PC-9 (cell line): Measurements from ENCODE around the gene KRTAP3-3. TPM values are rescaled to one million over a fixed set of nuclear protein-coding genes. Genes with fewer than 3 reads are reported as not detected.

Experiments
- BruUV-seq: library from RNA; stranded (reverse); fragments of 400-500 nt; replicated peaks from 2 replicates; lab custom pipeline; 2021; lab: Mats Ljungman, UMichigan
- CTCF ChIA-PET: fragments of 300-600 bp; sonication (Branson Sonifier 250); formaldehyde crosslinking; loops from one replicate; lab custom pipeline; 2022; ENCODE audit warnings: antibody characterized with exemption; lab: Charles Lee
- POLR2A ChIA-PET: fragments of 300-600 bp; sonication (Branson Sonifier 250); formaldehyde crosslinking; loops from one replicate; lab custom pipeline; 2022; ENCODE audit warnings: antibody characterized with exemption; ENCODE audit not compliant: unreplicated experiment; lab: Charles Lee
- DNase-seq, 2 experiments: peaks; one replicate each; pipeline versions ENCODE4 v3.0.0 to v3.0.0-alpha.2; 2015 to 2022; ENCODE audit warnings: mixed read lengths in 1 of 2
- H2AFZ ChIP-seq: fragments of 200-600 bp; sonication (generic); 2 replicates; pipeline ENCODE4 v1.8.1; 2017; ENCODE audit warnings: antibody characterized with exemption
- H3F3A ChIP-seq: fragments of 200-600 bp; sonication (generic); 2 replicates; pipeline ENCODE4 v1.8.1; 2017; ENCODE audit warnings: antibody characterized with exemption, mild to moderate bottlenecking, low read depth; ENCODE audit not compliant: insufficient read depth
- H3K27ac ChIP-seq: fragments of 200-600 bp; sonication (generic); 2 replicates; pipeline ENCODE4 v1.6.1; 2016; ENCODE audit warnings: mixed run types
- H3K27me3 ChIP-seq: fragments of 200-600 bp; sonication (generic); 2 replicates; pipeline ENCODE4 v1.6.1; 2016; ENCODE audit warnings: low read depth, mixed run types; ENCODE audit not compliant: insufficient read depth
- H3K36me3 ChIP-seq: fragments of 200-600 bp; sonication (generic); 2 replicates; pipeline ENCODE4 v1.6.1; 2016; ENCODE audit warnings: low read depth, mixed run types
- H3K4me1 ChIP-seq: fragments of 200-600 bp; sonication (generic); replicated peaks from 2 replicates; pipeline ENCODE4 v1.6.1; 2016; ENCODE audit warnings: mixed run types; ENCODE audit not compliant: insufficient read depth
- H3K4me2 ChIP-seq: fragments of 200-600 bp; sonication (generic); 2 replicates; pipeline ENCODE4 v1.6.1; 2017; ENCODE audit warnings: mixed run types
- H3K4me3 ChIP-seq: fragments of 200-600 bp; sonication (generic); 2 replicates; pipeline ENCODE4 v1.6.1; 2016; ENCODE audit warnings: mixed run types
- H3K79me2 ChIP-seq: fragments of 200-600 bp; sonication (generic); 2 replicates; pipeline ENCODE4 v1.6.1; 2017; ENCODE audit warnings: low read depth, mixed run types
- H3K9me2 ChIP-seq: fragments of 200-600 bp; sonication (generic); 2 replicates; pipeline ENCODE4 v1.8.1; 2017; ENCODE audit warnings: mild to moderate bottlenecking; ENCODE audit not compliant: insufficient read depth
- H3K9me3 ChIP-seq: fragments of 200-600 bp; sonication (generic); 2 replicates; pipeline ENCODE4 v1.8.1; 2016; ENCODE audit warnings: low read depth; ENCODE audit not compliant: insufficient read depth
- H4K20me1 ChIP-seq: fragments of 200-600 bp; sonication (generic); 2 replicates; pipeline ENCODE4 v1.8.1; 2017; ENCODE audit not compliant: insufficient read depth
- CTCF ChIP-seq: fragments of 200-600 bp; sonication (generic); conservative IDR thresholded peaks from 2 replicates; pipeline ENCODE4 v1.6.1; 2017; ENCODE audit warnings: mixed run types, antibody characterized with exemption, mild to moderate bottlenecking, moderate library complexity
- EZH2 ChIP-seq: fragments of 200-600 bp; sonication (generic); IDR thresholded peaks from 2 replicates; pipeline ENCODE4 v1.8.0; 2017; ENCODE audit warnings: antibody characterized with exemption, low read depth
- intact Hi-C: fragments of 100-400 bp; cut with micrococcal nuclease; formaldehyde crosslinking; loops from one replicate; pipeline ENCODE4 v1.10.0; 2022; ENCODE audit not compliant: unreplicated experiment
- total RNA-seq: library from RNA; stranded (reverse); gene quantifications from 2 replicates; pipeline ENCODE4 v1.2.3, GENCODE V29; 2021

The KRTAP3-3 gene
- total RNA-seq, 1 experiment from 2014 or later = not detected

GRCh38 chr17:40992666-40993065 lies 1.3 kb downstream of the KRTAP3-3 start:
- no peak overlapping the region for H3K4me2 ChIP-seq
- POLR2A ChIA-PET = no interaction called here
- no peak for TF ChIP-seq CTCF
- TF ChIP-seq EZH2 = no peak
- no peaks in the 10 kb centered on the region for H3K27me3 ChIP-seq
- intact Hi-C loops = no loop called here
- H4K20me1 ChIP-seq = no peaks in the 10 kb centered on the region
- no peak overlapping the region for H3K4me3 ChIP-seq
- no peaks in the 10 kb centered on the region for H3K79me2 ChIP-seq
- H3K9me3 ChIP-seq = no peaks in the 10 kb centered on the region; the same call in 1 of the 2 replicates
- H3K27ac ChIP-seq = no peak overlapping the region
- no peak overlapping the region for H2AFZ ChIP-seq
- H3F3A ChIP-seq = no peaks in the 10 kb centered on the region
- H3K4me1 ChIP-seq = no peaks in the 10 kb centered on the region
- DNase-seq = no peak
- no TSS peak for BruUV-seq
- H3K9me2 ChIP-seq = 0 out of 2 replicates have a peak, but pooled peaks cover 3% of the 10 kb centered on the region
- H3K36me3 ChIP-seq = no peaks in the 10 kb centered on the region
- CTCF ChIA-PET = no interaction called here

GRCh38 chr17:40986920-40987319 lies 7.0 kb downstream of the KRTAP3-3 start:
- H3K27me3 ChIP-seq = no peaks in the 10 kb centered on the region
- BruUV-seq = no TSS peak
- ChIA-PET CTCF (interaction anchor here (0.6 kb wide), 1 partner anchor 371 kb away, joined by 4 read pairs; no protein-coding TSS in a partner anchor), POLR2A (no interaction called here)
- no peak for TF ChIP-seq EZH2
- TF ChIP-seq CTCF = no peak
- H2AFZ ChIP-seq = no peak overlapping the region
- no peaks in the 10 kb centered on the region for H3K4me1 ChIP-seq
- H3K4me2 ChIP-seq = no peak overlapping the region
- H3K27ac ChIP-seq = no peak overlapping the region
- no peaks in the 10 kb centered on the region for H3K36me3 ChIP-seq
- H4K20me1 ChIP-seq = no peaks in the 10 kb centered on the region
- H3K4me3 ChIP-seq = no peak overlapping the region
- intact Hi-C loops = no loop called here
- 0 out of 2 replicates have a peak, but pooled peaks cover 3% of the 10 kb centered on the region for H3K9me2 ChIP-seq
- H3F3A ChIP-seq = no peaks in the 10 kb centered on the region
- DNase-seq = no peak
- no peaks in the 10 kb centered on the region; the same call in 1 of the 2 replicates for H3K9me3 ChIP-seq
- H3K79me2 ChIP-seq = no peaks in the 10 kb centered on the region

GRCh38 chr17:40984226-40984625 lies 9.7 kb downstream of the KRTAP3-3 start, which contains the start of gene KRT40:
TSS of gene KRT40 (minus strand) at chr17:40984326. CDS start at chr17:40984273, 53 bp downstream.
- no peak within 1 kb of the TSS for H3K27ac ChIP-seq
- ChIA-PET POLR2A (interaction anchor here (0.6 kb wide), 1 partner anchor 148 kb away, joined by 3 read pairs; no protein-coding TSS in a partner anchor), CTCF (no interaction called here)
- no peak within 1 kb of the TSS for H3K4me3 ChIP-seq
- TF ChIP-seq EZH2 (no peak), CTCF (no peak)
- no peaks in the 10 kb centered on the region for H3F3A ChIP-seq
- H2AFZ ChIP-seq = no peak within 1 kb of the TSS; the same call in 1 of the 2 replicates
- H3K79me2 ChIP-seq = no peaks in the 10 kb centered on the region
- no peak within 1 kb of the TSS for H3K4me2 ChIP-seq
- H3K27me3 ChIP-seq = no peaks in the 10 kb centered on the region
- BruUV-seq = no TSS peak
- H4K20me1 ChIP-seq = no peaks in the 10 kb centered on the region
- H3K4me1 ChIP-seq = no peaks in the 10 kb centered on the region
- no peaks in the 10 kb centered on the region for H3K9me2 ChIP-seq
- no peaks in the 10 kb centered on the region for H3K9me3 ChIP-seq
- no peak for DNase-seq
- intact Hi-C loops = no loop called here
- H3K36me3 ChIP-seq = no peaks in the 10 kb centered on the region
